Endothelial cell of umbilical vein (primary cell): Measurements from ENCODE around the gene FSD1. TPM values are rescaled to one million over a fixed set of nuclear protein-coding genes. Genes with fewer than 3 reads are reported as not detected.

ENCODE experiments used
- BruUV-seq: library from RNA; stranded (reverse); fragments of 400-500 nt; replicated peaks from 2 replicates; lab custom pipeline; 2021; lab: Mats Ljungman, UMichigan
- CTCF ChIA-PET: fragments of 300-600, 350-600 bp; sonication (Branson Sonifier 250); formaldehyde crosslinking; loops from one replicate; lab custom pipeline; 2021; ENCODE audit warnings: antibody characterized with exemption, inconsistent platforms; lab: Charles Lee
- POLR2A ChIA-PET: fragments of 300-600, 350-600 bp; sonication (Branson Sonifier 250); formaldehyde crosslinking; loops from one replicate; lab custom pipeline; 2021; ENCODE audit warnings: antibody characterized with exemption, inconsistent platforms; lab: Charles Lee
- DNase-seq: peaks from one replicate; pipeline ENCODE4 v3.0.0-alpha.2; 2011; ENCODE audit warnings: low read depth, low spot score
- FAIRE-seq: peaks from 2 replicates; lab custom pipeline; 2011; peaks lifted over from hg19 to GRCh38; lab: Jason Lieb, UNC
- H2AFZ ChIP-seq: 2 replicates; pipeline ENCODE4 v1.6.0; 2012; ENCODE audit warnings: low read depth, low read length, control low read depth, inconsistent platforms
- H3K27ac ChIP-seq: 2 replicates; pipeline ENCODE4 v1.5.1; 2011; ENCODE audit warnings: low read depth, mild to moderate bottlenecking, control low read depth, low read length, moderate library complexity; ENCODE audit not compliant: insufficient read depth
- H3K27me3 ChIP-seq, 2 experiments: 2 replicates each; pipeline versions ENCODE4 v1.6.0 to v1.6.1; 2011; ENCODE audit warnings: low read length in 2 of 2, mixed read lengths in 1 of 2; ENCODE audit not compliant: control insufficient read depth in 2 of 2, insufficient read depth in 2 of 2
- H3K36me3 ChIP-seq, 2 experiments: 2 replicates in 1 of 2; 3 replicates in 1 of 2; pipeline ENCODE4 v1.5.1; 2011; ENCODE audit warnings: low read length in 2 of 2, mild to moderate bottlenecking in 1 of 2, moderate library complexity in 1 of 2; ENCODE audit not compliant: control insufficient read depth in 2 of 2, insufficient read depth in 2 of 2; ENCODE audit errors: extremely low read depth in 1 of 2
- H3K4me1 ChIP-seq: 3 replicates; pipeline ENCODE4 v1.5.1; 2011; ENCODE audit warnings: mild to moderate bottlenecking, low read length; ENCODE audit not compliant: control insufficient read depth, insufficient read depth; ENCODE audit errors: extremely low read depth
- H3K4me2 ChIP-seq: 2 replicates; pipeline ENCODE4 v1.6.1; 2011; ENCODE audit warnings: low read length, control low read depth, mixed read lengths; ENCODE audit not compliant: insufficient read depth
- H3K4me3 ChIP-seq, 3 experiments: fragments of 200-600 bp in 1 of 3; sonication (generic), shearing (Covaris generic) in 1 of 3; replicated peaks in 1 of 3; 2 replicates each; pipeline ENCODE4 v1.5.1; 2011 to 2016; ENCODE audit warnings: control low read depth in 3 of 3, low read length in 3 of 3, mild to moderate bottlenecking in 2 of 3, inconsistent platforms in 1 of 3, low read depth in 1 of 3, moderate library complexity in 1 of 3; ENCODE audit not compliant: insufficient read depth in 1 of 3
- H3K79me2 ChIP-seq: 2 replicates; pipeline ENCODE4 v1.6.0; 2012; ENCODE audit warnings: low read length, inconsistent platforms; ENCODE audit not compliant: control insufficient read depth, insufficient read depth
- H3K9ac ChIP-seq: replicated peaks from 2 replicates; pipeline ENCODE3; 2011; ENCODE audit warnings: low read length, control low read depth; ENCODE audit not compliant: insufficient read depth; ENCODE audit errors: extremely low read depth
- H3K9me1 ChIP-seq: replicated peaks from 3 replicates; pipeline ENCODE4 v1.6.0; 2011; ENCODE audit warnings: mild to moderate bottlenecking, low read length; ENCODE audit not compliant: control insufficient read depth, insufficient read depth; ENCODE audit errors: extremely low read depth
- H3K9me3 ChIP-seq: replicated peaks from 2 replicates; pipeline ENCODE4 v1.5.1; 2012; ENCODE audit warnings: low read length, inconsistent platforms; ENCODE audit not compliant: control insufficient read depth, insufficient read depth
- H4K20me1 ChIP-seq: replicated peaks from 2 replicates; pipeline ENCODE3; 2011; ENCODE audit warnings: mild to moderate bottlenecking, low read length; ENCODE audit not compliant: control insufficient read depth, insufficient read depth; ENCODE audit errors: extremely low read depth
- CTCF ChIP-seq, 2 donors: IDR thresholded peaks; 1 replicate in 1 of 2; 2 replicates in 1 of 2; pipeline ENCODE4 v1.5.1; 2011; ENCODE audit warnings: low read length in 2 of 2, mild to moderate bottlenecking in 2 of 2, moderate library complexity in 2 of 2, control low read depth in 1 of 2, inconsistent platforms in 1 of 2, low read depth in 1 of 2; ENCODE audit not compliant: insufficient read depth in 1 of 2; ENCODE audit errors: extremely low read depth in 1 of 2
- EZH2 ChIP-seq: IDR thresholded peaks from 2 replicates; pipeline ENCODE4 v1.6.1; 2012; ENCODE audit warnings: borderline replicate concordance, low read depth, mild to moderate bottlenecking, moderate library complexity, low read length, inconsistent platforms; ENCODE audit not compliant: severe bottlenecking
- FOS ChIP-seq: IDR thresholded peaks from 2 replicates; pipeline ENCODE4 v1.6.1; 2011; ENCODE audit warnings: mild to moderate bottlenecking, low read length, moderate library complexity, borderline replicate concordance; ENCODE audit not compliant: insufficient read depth
- GATA2 ChIP-seq: IDR thresholded peaks from 2 replicates; pipeline ENCODE4 v1.7.0; 2011; ENCODE audit warnings: low read depth, mild to moderate bottlenecking, moderate library complexity, mixed read lengths, low read length; ENCODE audit not compliant: insufficient read length, insufficient read depth
- JUN ChIP-seq: IDR thresholded peaks from 2 replicates; pipeline ENCODE4 v1.6.1; 2011; ENCODE audit warnings: borderline replicate concordance, low read depth; ENCODE audit not compliant: insufficient read length, insufficient read depth
- MAX ChIP-seq: IDR thresholded peaks from 2 replicates; pipeline ENCODE4 v1.6.1; 2011; ENCODE audit not compliant: insufficient read depth, insufficient read length
- MYC ChIP-seq: IDR thresholded peaks from one replicate; pipeline ENCODE4 v1.6.1; 2011; ENCODE audit warnings: mild to moderate bottlenecking, low read depth, low read length
- POLR2A ChIP-seq: IDR thresholded peaks from 2 replicates; pipeline ENCODE4 v1.6.1; 2012; ENCODE audit warnings: low read depth, mild to moderate bottlenecking, control low read depth, low read length
- POLR2AphosphoS5 ChIP-seq: IDR thresholded peaks from 2 replicates; pipeline ENCODE4 v1.6.1; 2012; ENCODE audit warnings: low read depth, mild to moderate bottlenecking, control low read depth, low read length, moderate library complexity; ENCODE audit not compliant: insufficient read depth
- dilution Hi-C: fragments of 300-500 bp; cut with MboI; formaldehyde crosslinking; loops from one replicate; pipeline ENCODE4 v1.15.0; 2019; ENCODE audit warnings: low sequenced_read_pairs; ENCODE audit not compliant: extremely low pct_ligation_motif_present
- intact Hi-C: fragments of 100-400 bp; cut with micrococcal nuclease; formaldehyde crosslinking; loops from one replicate; pipeline ENCODE4 v1.10.0; 2022
- polyA plus RNA-seq, 4 experiments: library from polyadenylated mRNA; depleted of rRNA in 3 of 4; stranded (reverse) in 3 of 4; unstranded in 1 of 4; fragments of >200 nt; gene quantifications; 2 replicates each; pipeline versions ENCODE4 v1.2.1 to v1.2.3, GENCODE V29; 2011 to 2012; ENCODE audit warnings: missing spikeins in 1 of 4
- total RNA-seq: library from RNA; stranded (reverse); gene quantifications from 2 replicates; pipeline ENCODE4 v1.2.3, GENCODE V29; 2021

The FSD1 gene
- total and polyA plus RNA-seq, 2 donors (not counting 3 experiments of a cell fraction or from before 2014, with no cell fraction given), result 25.8 to 55.5 TPM

GRCh38 chr19:4300589-4300988, 3.8 kb upstream of the FSD1 start:
- DNase-seq (no peak), FAIRE-seq (no peak)
- TF ChIP-seq EZH2 (no peak), FOS (no peak), POLR2AphosphoS5 (no peak), MAX (no peak), MYC (no peak), POLR2A (no peak), GATA2 (no peak), JUN (no peak), CTCF (IDR thresholded peaks at IDR 0.05; ENCODE audit: extremely low read depth in 1 of 2, insufficient read depth in 1 of 2, low read depth in 1 of 2, low read length in 2 of 2) (no peak)
- Histone ChIP-seq H3K4me1 (no peaks in the 10 kb centered on the region), H3K36me3 (no peaks in the 10 kb centered on the region), H3K9ac (no peak overlapping the region), H3K27ac (no peak overlapping the region), H3K9me1 (no peaks in the 10 kb centered on the region), H3K9me3 (no peaks in the 10 kb centered on the region), H4K20me1 (no peaks in the 10 kb centered on the region), H3K79me2 (no peaks in the 10 kb centered on the region), H3K4me2 (no peak overlapping the region), H3K4me3 (no peak overlapping the region), H2AFZ (no peak overlapping the region), H3K27me3 (no peaks in the 10 kb centered on the region)
- intact Hi-C loops, result no loop called here
- dilution Hi-C loops, result no loop called here
- ChIA-PET POLR2A (no interaction called here), CTCF (no interaction called here)
- BruUV-seq, result no TSS peak
